ENCODE measurements around the gene FADS6. TPM values are rescaled to one million over a fixed set of nuclear protein-coding genes. Genes with fewer than 3 reads are reported as not detected.
A peak's percentile ranks its signal among the peaks of the same experiment; 100 is the strongest.

Gene FADS6
- total and polyA plus RNA-seq, 2 experiments from 2014 or later: 0.42 to 0.73 TPM

DNA sequence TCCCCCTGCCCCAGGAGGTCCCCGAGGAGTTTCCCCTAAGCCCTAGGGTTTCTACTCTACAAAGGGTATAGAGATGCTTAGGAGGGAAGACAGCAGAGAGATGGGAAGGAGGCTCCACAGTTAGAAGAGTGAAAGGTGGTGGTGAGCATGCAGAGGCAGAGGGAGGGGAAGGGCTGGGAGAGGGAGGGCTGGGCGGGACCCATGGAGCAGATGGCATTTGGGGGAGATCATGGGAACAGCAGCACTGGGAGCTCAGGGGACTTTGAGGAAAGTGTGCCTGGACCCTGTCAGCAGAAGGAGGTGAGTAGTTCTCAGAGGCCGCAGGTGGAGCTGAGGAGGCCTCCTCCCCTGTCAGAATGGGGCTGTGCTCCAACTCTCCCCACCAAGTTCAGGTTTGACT lies 41.6 kb upstream of the FADS6 start:
- Histone ChIP-seq H4K20me1 (replicated peaks; ENCODE audit: insufficient read depth) (no peaks in the 10 kb centered on the region), H3K9me2 (ENCODE audit: insufficient read depth) (no peaks in the 10 kb centered on the region), H3K79me2 (replicated peaks; ENCODE audit: insufficient read depth) (no peaks in the 10 kb centered on the region), H3F3A (replicated peaks; ENCODE audit: low read depth) (no peaks in the 10 kb centered on the region), H2AFZ (peak overlapping the region; percentile 94), H3K27me3 (ENCODE audit: insufficient read depth) (peaks cover 78% of the 10 kb centered on the region), H3K4me2 (peak overlapping the region; percentile 81), H3K27ac (ENCODE audit: low read depth) (no peak overlapping the region), H3K36me3 (ENCODE audit: insufficient read depth) (no peaks in the 10 kb centered on the region), H3K4me1 (ENCODE audit: insufficient read depth) (no peaks in the 10 kb centered on the region), H3K4me3 (peak overlapping the region; percentile 58)
- H3K36me3 Mint-ChIP-seq (ENCODE audit: low read depth): no peaks in the 10 kb centered on the region
- no peak for TF ChIP-seq CTCF (conservative IDR thresholded peaks at IDR 0.05; ENCODE audit: low read depth in 2 of 2)
- no peak for TF ChIP-seq EZH2phosphoT487 (IDR thresholded peaks at IDR 0.05; ENCODE audit: unreplicated experiment)
- TF ChIP-seq EZH2 (IDR thresholded peaks at IDR 0.05; ENCODE audit: low read depth, unreplicated experiment): no peak
- TF ChIP-seq POLR2AphosphoS5 (IDR thresholded peaks at IDR 0.05; ENCODE audit: low read depth): no peak
- TF ChIP-seq ZNF331 (CRISPR knock-in tag; IDR thresholded peaks at IDR 0.05; ENCODE audit: low read depth): no peak
- TF ChIP-seq, protein P1, sequence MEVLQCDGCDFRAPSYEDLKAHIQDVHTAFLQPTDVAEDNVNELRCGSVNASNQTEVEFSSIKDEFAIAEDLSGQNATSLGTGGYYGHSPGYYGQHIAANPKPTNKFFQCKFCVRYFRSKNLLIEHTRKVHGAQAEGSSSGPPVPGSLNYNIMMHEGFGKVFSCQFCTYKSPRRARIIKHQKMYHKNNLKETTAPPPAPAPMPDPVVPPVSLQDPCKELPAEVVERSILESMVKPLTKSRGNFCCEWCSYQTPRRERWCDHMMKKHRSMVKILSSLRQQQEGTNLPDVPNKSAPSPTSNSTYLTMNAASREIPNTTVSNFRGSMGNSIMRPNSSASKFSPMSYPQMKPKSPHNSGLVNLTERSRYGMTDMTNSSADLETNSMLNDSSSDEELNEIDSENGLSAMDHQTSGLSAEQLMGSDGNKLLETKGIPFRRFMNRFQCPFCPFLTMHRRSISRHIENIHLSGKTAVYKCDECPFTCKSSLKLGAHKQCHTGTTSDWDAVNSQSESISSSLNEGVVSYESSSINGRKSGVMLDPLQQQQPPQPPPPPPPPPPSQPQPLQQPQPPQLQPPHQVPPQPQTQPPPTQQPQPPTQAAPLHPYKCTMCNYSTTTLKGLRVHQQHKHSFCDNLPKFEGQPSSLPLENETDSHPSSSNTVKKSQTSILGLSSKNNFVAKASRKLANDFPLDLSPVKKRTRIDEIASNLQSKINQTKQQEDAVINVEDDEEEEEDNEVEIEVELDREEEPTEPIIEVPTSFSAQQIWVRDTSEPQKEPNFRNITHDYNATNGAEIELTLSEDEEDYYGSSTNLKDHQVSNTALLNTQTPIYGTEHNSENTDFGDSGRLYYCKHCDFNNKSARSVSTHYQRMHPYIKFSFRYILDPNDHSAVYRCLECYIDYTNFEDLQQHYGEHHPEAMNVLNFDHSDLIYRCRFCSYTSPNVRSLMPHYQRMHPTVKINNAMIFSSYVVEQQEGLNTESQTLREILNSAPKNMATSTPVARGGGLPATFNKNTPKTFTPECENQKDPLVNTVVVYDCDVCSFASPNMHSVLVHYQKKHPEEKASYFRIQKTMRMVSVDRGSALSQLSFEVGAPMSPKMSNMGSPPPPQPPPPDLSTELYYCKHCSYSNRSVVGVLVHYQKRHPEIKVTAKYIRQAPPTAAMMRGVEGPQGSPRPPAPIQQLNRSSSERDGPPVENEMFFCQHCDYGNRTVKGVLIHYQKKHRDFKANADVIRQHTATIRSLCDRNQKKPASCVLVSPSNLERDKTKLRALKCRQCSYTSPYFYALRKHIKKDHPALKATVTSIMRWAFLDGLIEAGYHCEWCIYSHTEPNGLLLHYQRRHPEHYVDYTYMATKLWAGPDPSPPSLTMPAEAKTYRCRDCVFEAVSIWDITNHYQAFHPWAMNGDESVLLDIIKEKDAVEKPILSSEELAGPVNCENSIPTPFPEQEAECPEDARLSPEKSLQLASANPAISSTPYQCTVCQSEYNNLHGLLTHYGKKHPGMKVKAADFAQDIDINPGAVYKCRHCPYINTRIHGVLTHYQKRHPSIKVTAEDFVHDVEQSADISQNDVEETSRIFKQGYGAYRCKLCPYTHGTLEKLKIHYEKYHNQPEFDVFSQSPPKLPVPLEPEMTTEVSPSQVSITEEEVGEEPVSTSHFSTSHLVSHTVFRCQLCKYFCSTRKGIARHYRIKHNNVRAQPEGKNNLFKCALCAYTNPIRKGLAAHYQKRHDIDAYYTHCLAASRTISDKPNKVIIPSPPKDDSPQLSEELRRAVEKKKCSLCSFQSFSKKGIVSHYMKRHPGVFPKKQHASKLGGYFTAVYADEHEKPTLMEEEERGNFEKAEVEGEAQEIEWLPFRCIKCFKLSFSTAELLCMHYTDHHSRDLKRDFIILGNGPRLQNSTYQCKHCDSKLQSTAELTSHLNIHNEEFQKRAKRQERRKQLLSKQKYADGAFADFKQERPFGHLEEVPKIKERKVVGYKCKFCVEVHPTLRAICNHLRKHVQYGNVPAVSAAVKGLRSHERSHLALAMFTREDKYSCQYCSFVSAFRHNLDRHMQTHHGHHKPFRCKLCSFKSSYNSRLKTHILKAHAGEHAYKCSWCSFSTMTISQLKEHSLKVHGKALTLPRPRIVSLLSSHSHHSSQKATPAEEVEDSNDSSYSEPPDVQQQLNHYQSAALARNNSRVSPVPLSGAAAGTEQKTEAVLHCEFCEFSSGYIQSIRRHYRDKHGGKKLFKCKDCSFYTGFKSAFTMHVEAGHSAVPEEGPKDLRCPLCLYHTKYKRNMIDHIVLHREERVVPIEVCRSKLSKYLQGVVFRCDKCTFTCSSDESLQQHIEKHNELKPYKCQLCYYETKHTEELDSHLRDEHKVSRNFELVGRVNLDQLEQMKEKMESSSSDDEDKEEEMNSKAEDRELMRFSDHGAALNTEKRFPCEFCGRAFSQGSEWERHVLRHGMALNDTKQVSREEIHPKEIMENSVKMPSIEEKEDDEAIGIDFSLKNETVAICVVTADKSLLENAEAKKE (CRISPR knock-in tag; IDR thresholded peaks at IDR 0.05): no peak
- no peak for TF ChIP-seq JUNB (IDR thresholded peaks at IDR 0.05; ENCODE audit: unreplicated experiment)
- no peak for TF ChIP-seq NANOG (IDR thresholded peaks at IDR 0.05; ENCODE audit: borderline replicate concordance)
- no peak for TF ChIP-seq CREB1 (CRISPR knock-in tag; IDR thresholded peaks at IDR 0.05; ENCODE audit: low read depth)
- TF ChIP-seq STAT1 (IDR thresholded peaks at IDR 0.05; ENCODE audit: unreplicated experiment): no peak
- TF ChIP-seq, protein P2, sequence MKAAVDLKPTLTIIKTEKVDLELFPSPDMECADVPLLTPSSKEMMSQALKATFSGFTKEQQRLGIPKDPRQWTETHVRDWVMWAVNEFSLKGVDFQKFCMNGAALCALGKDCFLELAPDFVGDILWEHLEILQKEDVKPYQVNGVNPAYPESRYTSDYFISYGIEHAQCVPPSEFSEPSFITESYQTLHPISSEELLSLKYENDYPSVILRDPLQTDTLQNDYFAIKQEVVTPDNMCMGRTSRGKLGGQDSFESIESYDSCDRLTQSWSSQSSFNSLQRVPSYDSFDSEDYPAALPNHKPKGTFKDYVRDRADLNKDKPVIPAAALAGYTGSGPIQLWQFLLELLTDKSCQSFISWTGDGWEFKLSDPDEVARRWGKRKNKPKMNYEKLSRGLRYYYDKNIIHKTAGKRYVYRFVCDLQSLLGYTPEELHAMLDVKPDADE (IDR thresholded peaks at IDR 0.05): no peak
- TF ChIP-seq ZNF114 (CRISPR knock-in tag; IDR thresholded peaks at IDR 0.05): no peak
- TF ChIP-seq REST (IDR thresholded peaks at IDR 0.05; ENCODE audit: unreplicated experiment): no peak
- DNase-seq (ENCODE audit: low spot score) (no peak), ATAC-seq (peak; percentile 13)
- H3K27me3 Mint-ChIP-seq (ENCODE audit: insufficient read depth, low read depth, poor library complexity): peaks cover 62% of the 10 kb centered on the region
- H3K9me3 Mint-ChIP-seq: no peaks in the 10 kb centered on the region
- H3K4me3 Mint-ChIP-seq: peak overlapping the region; percentile 64
- H3K27ac Mint-ChIP-seq: no peak overlapping the region
- peaks cover 9% of the 10 kb centered on the region; the same call in 2 of the 3 replicates for H3K4me1 Mint-ChIP-seq

Data from GM23338 (cell line).